ENCODE measurements around the gene RABEPK.
A peak's percentile ranks its signal among the peaks of the same experiment; 100 is the strongest.
"Not testable (repeated sequence)": the region's sequence is repeated elsewhere in the genome, so short reads cannot be mapped to it uniquely, and the experiment has no call there.

RABEPK gene

GRCh38 chr9:125183054-125183453 lies 17.3 kb upstream of the RABEPK start:
- TF ChIP-seq, protein P1, sequence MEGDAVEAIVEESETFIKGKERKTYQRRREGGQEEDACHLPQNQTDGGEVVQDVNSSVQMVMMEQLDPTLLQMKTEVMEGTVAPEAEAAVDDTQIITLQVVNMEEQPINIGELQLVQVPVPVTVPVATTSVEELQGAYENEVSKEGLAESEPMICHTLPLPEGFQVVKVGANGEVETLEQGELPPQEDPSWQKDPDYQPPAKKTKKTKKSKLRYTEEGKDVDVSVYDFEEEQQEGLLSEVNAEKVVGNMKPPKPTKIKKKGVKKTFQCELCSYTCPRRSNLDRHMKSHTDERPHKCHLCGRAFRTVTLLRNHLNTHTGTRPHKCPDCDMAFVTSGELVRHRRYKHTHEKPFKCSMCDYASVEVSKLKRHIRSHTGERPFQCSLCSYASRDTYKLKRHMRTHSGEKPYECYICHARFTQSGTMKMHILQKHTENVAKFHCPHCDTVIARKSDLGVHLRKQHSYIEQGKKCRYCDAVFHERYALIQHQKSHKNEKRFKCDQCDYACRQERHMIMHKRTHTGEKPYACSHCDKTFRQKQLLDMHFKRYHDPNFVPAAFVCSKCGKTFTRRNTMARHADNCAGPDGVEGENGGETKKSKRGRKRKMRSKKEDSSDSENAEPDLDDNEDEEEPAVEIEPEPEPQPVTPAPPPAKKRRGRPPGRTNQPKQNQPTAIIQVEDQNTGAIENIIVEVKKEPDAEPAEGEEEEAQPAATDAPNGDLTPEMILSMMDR (IDR thresholded peaks at IDR 0.05; ENCODE audit: borderline replicate concordance, insufficient read depth, low read depth, low read length) = no peak
- no peak overlapping the region for H3K4me3 ChIP-seq (ENCODE audit: low read depth, low read length)

- TF ChIP-seq, protein P1 (IDR thresholded peaks at IDR 0.05; ENCODE audit: borderline replicate concordance, insufficient read depth, low read depth, low read length) = no peak
- no peak overlapping the region for H3K4me3 ChIP-seq (ENCODE audit: low read depth, low read length)
Measured at GRCh38 chr9:125183561-125183960, 16.8 kb upstream of the RABEPK start.

DNA sequence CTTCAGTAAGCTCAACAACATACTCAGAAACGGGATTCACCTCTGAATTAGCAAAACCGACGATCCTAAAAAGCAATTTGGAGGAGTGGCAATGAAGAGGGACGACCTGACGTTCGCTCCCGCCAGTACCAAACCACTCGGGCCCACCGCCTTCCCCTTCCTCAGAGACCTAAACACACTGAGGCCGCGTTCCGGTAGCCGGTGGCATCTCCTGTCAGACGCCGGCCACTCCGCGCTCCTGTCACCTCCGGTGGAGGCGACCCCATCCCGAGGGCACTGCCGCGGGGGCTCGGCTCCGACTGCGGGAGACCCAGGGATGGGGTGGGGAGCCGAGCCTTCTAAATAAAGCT lies 11.4 kb upstream of the RABEPK start:
- H3K4me3 ChIP-seq (ENCODE audit: low read depth, low read length) = peak overlapping the region; percentile 83
- TF ChIP-seq, protein P1 (IDR thresholded peaks at IDR 0.05; ENCODE audit: borderline replicate concordance, insufficient read depth, low read depth, low read length) = no peak

GRCh38 chr9:125189361-125190289 lies 10.7 kb upstream of the RABEPK start, which contains the start of gene PPP6C:
PPP6C (minus strand) TSS chr9:125189803; CDS start chr9:125189718, 85 bp downstream.
- TF ChIP-seq, protein P1 (IDR thresholded peaks at IDR 0.05; ENCODE audit: borderline replicate concordance, insufficient read depth, low read depth, low read length) = peak; percentile 86
- H3K4me3 ChIP-seq (ENCODE audit: low read depth, low read length) = peak within 1 kb of the TSS; percentile 83

DNA sequence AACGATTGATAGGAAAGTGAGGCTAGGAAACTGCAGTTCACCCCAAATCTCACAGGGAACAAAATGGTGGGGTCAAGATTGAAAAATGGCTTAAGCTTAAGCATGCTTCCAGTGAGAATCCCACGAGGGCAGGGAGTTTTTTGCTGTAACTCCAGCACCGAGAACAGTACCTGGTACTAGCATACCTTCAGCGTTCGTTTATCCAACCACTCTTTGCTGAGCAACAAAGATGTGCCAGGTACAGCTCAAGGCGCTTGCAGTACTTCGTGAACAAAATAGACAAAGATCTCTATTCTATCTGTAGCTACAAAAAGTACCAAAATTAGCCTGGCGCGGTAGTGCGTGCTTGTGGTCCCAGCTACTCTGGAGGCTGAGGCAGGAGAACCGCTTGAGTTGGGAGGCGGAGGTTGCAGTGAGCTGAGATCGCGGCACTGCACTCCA lies 10.0 kb upstream of the RABEPK start:
- TF ChIP-seq, protein P1 (IDR thresholded peaks at IDR 0.05; ENCODE audit: borderline replicate concordance, insufficient read depth, low read depth, low read length) = no peak
- peak overlapping the region; percentile 83 for H3K4me3 ChIP-seq (ENCODE audit: low read depth, low read length)

- H3K4me3 ChIP-seq (ENCODE audit: low read depth, low read length) = not testable (repeated sequence)
Measured at GRCh38 chr9:125194466-125194865, 5.9 kb upstream of the RABEPK start.

DNA sequence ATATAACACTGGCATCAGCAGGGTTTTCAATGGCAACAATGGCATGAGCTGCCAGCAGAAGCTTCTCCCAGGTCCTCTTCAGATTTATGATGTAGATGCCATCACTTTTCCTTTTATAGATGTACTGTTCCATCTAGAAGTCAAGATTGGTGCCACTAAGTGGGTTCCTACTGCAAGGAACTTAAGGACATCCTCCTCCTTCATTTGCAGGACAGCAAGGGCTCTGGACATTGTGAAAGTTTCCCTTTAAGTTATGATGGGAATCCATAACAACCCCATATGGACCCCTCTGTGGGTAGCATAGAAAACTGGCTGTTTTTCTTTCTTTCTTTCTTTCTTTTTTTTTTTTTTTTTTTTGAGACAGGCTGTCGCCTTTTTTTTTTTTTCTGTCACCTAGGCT lies 4.8 kb upstream of the RABEPK start:
- not testable (repeated sequence) for H3K4me3 ChIP-seq (ENCODE audit: low read depth, low read length)

GRCh38 chr9:125202846-125203618 lies 2.7 kb downstream of the RABEPK start:
- TF ChIP-seq, protein P1 (IDR thresholded peaks at IDR 0.05; ENCODE audit: borderline replicate concordance, insufficient read depth, low read depth, low read length) = no peak
- no peak overlapping the region for H3K4me3 ChIP-seq (ENCODE audit: low read depth, low read length)

Measured in GM12875 (cell line).